Measurements from ENCODE around the gene ZNF652.
"Not testable (repeated sequence)": the region's sequence is repeated elsewhere in the genome, so short reads cannot be mapped to it uniquely, and the experiment has no call there.

ZNF652 gene

DNA sequence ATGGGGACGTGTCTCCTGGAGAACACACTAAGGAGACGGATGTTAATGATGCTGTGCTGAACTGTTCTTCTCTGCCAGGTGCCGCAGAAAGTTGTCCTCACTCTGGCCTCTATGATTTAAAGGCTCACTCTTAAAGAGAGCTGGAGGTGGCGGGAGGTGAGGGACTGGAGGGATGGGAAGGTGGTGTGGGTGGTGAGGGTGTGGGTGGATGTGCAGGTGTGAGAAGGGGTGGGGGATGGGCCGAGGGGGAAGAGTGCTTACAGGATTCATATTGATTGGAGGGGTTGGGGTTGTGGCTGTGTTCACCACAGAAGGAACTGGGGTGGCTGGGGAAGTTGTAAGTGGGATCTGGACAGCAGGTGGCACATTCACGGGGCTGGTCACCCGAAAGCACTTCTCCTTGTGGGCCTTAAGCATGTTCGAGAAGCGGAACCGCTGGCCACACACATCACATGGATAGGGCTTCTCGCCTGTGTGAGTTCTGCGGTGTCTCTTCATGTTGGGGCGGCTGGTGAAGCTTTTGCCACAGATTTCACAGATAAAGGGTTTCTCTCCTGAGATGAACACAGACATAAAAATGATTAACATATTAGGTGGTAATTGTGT lies 63.6 kb downstream of the ZNF652 start:
- no peak for DNase-seq

DNA sequence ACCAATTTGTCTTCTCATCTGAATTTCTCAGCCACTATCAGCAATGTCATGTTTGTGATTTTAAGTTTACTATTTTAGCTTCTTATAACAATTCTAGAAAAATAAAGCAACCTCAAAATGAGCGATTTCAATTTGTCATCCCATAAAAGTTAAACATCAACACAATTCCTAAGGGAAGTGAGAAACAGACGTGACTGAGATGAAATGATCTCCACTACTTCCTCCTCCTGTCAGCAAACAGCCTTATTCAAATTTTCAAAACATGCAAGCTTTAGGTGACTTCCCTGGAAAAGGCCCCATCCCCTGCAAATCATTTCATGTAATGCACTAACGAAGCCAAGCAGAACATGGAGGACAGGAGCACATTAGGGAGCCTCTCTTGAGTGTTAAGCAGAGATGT lies 64.9 kb downstream of the ZNF652 start:
- DNase-seq, result no peak

DNA sequence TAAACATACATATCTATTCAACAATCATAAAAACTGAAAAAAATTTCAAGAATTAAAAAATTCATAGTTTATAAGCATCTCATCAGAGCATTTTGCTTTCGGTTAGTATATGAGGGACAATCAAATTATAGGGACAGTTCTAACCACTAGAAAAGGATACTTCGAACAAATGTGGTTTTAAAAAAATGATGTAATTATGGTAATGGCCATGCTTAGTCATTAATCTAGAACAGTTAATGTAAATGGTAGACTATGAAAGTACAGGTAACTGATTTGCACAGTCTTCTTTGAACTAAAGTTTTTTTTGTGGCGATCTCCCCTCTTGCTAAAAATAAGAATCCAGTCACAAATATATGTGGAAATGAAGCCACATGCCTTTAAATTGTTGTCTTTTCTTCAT lies 67.9 kb downstream of the ZNF652 start:
- DNase-seq, result no peak

DNA sequence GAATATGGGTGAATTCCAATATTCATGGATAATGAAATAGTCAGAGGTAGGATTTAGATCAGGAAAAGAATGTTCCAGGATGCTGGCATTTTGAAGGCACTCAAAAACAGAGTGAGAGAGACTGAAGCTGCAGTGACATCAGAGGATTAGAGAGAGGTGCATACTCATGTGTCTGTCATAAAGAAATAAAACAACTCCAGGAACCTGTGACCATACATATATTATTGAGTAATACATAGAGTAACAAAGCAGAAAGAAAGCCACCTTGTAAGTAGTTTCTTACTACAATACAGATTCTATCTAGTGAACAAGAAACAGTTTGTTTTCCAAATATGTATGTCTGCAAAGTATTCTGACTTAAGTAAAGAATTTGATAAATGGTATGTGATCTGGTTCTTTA lies 69.1 kb downstream of the ZNF652 start:
- no peak for DNase-seq

DNA sequence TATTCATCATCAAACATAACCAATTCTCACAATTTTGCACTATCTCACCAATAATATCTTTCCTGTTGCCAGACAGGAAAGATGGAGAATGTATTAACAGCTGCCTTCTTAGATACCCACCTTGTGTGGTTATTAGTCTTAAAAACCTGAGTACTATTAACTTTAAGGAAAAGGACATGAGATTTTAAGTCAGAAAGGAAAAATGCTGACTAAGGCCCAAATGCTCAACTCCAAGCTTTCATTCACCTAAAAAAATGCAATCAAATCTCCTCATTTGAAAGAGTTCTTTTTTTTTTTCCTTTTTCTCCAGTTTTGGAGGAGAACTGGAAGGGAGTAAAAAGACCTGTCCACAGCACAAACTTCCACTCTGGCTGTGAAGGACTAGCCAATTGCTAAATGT lies 70.1 kb downstream of the ZNF652 start:
- no peak for DNase-seq

DNA sequence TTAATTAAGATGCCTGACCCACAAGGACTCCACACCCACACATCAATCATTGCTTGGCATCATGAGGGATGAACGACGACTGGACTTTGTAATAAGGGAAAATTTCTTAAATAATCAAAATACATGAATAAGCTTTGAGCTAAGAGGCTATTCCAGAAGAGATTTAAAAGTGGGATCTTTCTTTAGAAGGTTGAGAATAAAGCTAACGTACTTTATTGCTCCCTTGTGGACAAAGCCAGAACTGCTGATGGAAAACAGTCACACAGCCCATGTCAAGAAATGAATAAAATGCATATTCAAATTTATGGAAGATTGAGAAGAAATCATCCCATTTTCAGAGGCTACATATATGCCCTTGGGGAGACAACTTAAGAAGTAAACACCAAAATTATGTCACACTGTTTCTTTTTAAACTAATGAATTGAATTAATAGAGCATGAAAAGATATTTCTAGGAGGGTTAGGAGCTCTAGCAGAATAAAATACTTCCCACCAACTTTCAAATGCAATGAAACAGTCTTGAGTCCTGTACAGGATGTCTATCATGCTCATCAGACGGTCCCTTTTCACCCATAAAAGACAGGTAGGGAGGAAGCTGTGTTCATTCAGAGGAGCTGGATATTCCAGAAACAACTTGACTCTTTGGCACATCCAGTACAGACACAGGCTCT lies 71.2 kb downstream of the ZNF652 start:
- no peak for DNase-seq

DNA sequence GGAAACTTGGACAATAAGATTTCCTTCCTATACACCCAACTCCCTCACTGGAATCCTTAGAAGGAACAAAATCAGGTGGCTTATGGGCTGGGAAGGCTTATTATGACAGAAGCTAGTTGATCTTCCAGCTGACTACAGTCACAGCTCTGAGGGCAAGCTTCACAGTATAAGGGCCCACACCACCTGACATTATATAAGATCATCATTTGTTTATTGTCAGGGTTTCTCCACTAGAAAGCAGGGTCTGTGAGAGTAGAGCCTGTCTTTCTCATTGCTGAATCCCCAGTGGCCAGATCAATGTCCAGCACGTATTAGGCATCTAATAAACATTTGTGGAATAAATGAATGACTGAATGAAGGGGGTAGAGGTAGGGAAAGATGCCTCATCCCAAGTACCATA lies 73.7 kb downstream of the ZNF652 start:
- DNase-seq, result no peak

DNA sequence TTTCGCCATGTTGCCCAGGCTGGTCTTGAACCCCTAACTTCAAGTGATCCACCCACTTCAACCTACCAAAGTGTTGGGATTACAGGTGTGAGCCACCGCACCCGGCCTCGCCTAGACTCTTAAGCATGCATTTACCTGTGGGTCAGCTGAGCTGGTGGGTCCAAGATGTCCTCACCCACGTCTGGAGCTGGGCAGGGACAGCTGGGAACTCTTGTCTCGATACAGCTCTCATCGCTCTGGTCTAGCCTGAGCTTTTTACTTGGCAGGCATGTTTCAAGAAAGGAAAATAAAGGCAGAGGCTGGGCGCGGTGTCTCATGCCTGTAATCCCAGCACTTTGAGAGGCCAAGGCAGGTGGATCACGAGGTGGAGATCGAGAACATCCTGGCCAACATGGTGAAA lies 74.6 kb downstream of the ZNF652 start:
- DNase-seq, result no peak

DNA sequence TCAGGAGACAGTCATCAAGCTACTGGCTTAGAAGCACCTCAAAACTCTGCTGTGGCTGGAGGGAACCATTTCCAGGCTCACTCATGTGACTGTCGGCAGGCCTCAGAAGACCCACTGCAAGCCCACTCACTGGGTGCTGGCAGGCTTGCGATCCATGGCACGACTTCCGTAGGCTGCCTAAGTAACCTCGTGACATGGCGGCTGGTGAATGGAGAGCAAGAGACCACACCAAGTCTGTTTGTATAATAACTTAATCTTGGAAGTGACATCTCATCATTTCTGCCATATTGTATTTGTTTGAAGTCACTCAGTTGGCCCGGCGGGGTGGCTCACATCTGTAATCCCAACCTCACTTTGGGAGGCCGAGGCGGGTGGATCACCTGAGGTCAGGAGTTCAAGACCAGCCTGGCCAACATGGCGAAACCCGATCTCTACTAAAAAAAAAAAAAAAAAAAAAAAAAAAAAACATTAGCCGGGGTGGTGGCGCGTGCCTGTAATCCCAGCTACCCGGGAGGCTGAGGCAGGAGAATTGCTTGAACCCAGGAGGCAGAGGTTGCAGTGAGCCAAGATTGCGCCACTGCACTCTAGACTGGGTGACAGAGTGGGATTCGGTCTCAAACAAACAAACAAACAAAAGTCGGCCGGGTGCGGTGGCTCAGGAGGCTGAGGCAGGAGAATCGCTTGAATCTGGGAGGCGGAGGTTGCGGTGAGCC lies 75.6 kb downstream of the ZNF652 start:
- DNase-seq, result not testable (repeated sequence)

DNA sequence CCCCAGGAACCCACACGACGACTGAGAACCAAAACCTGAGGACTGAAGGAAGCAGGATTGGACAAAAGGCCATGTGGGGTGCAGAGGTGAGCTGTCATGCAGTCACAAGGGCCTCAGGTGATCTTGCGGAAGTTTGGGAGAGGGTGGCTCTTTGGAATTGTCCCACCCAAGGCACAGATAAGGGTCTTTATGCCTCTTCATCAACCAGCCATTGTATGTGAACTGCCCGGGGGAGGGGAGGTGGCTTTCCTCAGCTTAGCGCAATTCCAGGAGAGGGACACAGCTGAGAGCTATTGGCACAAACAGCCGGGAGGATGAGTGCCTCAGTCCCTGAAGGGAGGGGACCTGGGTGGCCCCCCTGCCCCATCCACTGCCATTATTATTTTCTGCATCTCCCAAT lies 76.3 kb downstream of the ZNF652 start:
- DNase-seq, result no peak

DNA sequence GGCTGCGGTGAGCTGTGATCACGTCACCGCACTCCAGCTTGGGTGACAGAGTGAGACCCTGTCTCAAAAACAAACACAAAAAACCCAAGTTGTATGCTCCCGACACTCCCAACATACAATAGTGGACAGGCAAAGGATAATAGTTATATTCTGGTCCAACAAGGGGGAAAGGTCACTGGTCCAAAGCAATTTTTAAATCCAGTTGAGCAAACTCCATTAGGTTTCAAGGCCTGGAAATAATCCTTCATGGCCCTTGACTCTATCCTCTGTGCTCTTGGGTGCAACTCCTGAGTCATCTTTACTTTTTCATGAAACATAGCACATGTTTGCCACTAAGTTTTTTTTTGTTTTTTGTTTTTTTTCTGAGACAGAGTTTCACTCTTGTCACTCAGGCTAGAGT lies 81.1 kb downstream of the ZNF652 start:
- DNase-seq, result no peak

DNA sequence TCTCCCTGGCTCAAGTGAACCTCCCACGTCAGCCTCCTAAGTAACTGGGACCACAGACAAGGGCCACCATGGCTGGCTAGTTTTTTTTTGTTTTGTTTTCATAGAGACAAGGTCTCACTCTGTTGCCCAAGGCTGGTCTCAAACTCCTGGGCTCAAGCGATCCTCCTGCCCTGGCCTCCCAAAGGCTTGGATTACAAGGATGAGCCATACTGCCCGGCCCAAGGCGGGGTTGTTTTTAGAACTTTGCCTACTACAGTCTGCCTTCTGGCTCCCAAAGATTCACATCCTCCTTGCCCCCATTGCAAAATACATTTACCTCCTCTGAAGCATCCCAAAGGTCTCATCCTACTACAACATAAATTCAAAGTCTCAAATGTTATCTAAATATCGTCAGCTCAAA lies 82.0 kb downstream of the ZNF652 start:
- no peak for DNase-seq

DNA sequence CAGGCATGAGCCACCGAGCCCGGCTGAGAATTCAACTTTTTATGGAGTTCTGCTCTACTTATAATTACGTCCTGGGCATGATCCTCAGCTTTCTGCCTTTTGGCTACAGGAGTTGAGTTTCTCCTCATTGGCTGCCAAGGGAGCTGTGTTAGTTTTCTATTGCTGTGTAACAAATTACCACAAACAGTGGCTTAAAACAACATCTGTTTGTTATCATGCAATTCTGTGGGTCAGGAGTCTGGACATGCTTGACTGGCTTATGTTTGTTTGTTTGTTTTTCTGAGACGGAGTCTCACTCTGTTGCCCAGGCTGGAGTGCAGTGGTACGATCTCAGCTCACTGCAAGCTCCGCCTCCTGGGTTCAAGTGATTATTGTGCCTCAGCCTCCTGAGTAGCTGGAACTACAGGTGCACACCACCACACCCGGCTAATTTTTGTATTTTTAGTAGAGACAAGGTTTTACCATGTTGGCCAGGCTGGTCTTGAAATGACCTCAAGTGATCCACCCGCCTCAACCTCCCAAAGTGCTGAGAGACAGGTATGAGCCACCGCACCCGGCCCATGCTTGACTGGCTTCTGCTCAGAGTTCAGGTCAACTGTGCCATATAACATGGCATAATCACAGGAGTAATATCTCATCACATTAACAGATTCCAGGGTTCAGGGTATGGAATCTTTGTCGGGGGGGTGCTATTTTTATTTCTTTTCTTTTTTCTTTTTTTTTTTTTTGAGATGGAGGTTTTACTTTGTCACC lies 82.6 kb downstream of the ZNF652 start:
- DNase-seq, result not testable (repeated sequence)

DNA sequence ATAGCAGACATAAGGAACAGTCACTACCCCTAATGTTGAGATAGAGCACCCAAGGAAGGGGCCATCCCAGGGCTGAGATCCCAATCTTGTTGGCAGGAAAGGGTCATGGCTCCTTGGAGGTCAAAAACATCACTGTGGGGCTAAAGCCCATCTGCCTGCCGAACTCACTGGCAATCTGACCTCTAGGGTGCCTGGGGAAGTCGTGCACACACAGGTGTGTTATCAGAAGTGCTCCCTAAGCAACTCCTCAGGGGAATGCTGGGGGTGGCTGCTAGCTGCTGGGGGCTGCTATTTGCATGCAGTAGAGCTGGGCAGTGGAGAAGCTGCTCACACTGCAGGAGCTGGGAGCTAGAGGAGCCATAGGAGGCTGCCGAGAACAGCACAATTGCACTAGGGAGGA lies 84.0 kb downstream of the ZNF652 start:
- DNase-seq, result no peak

DNA sequence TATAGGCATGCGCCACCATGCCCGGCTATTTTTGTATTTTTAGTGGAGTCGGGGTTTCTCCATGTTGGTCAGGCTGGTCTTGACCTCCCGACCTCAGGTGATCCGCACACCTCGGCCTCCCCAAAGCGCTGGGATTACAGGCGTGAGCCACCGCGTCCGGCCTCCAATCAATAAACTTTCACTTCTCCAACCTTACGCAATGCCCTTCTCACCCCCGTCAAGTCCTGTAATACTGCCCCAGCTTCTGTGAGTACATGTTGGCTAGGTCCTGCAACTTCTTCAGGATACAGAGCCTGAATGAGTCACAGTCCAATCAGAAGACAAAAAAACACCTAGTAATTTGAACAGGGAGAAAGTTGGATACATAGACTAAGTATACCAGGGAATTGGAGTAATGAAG lies 84.4 kb downstream of the ZNF652 start:
- no peak for DNase-seq

DNA sequence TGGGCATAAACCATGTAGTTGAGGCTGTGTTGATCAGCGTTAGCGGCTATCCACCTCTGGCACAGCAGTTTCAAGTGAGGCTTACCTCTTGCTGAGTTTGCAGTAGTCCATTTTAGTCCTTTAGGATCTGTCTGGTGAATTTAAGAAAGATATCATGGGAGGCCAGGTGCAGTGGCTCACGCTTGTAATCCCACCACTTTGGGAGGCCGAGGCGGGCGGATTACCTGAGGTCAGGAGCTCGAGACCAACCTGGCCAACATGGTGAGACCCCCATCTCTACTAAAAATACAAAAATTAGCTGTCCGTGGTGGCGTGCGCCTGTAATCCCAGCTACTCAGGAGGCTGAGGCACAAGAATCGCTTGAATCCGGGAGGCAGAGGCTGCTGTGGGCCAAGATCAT lies 86.1 kb downstream of the ZNF652 start:
- DNase-seq, result not testable (repeated sequence)

DNA sequence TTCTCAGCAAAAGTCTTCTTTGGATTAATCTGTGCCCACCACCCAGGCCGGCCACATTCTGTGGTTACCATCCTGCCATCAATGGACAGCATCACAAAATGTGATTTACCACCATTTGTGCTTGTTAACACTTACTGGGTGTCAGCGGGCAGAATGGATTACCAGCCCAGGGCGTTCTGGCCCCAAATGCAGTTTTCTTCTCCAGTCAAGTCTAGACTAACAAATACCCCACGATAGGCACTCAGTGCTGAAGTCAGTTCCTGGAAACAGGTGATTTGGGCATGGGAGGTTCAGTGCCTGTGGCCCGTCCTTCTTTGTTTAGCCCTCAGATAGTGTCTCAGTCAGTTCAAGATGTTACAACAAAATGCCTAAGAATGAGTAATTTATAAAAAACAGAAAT lies 92.7 kb downstream of the ZNF652 start:
- DNase-seq, result no peak

DNA sequence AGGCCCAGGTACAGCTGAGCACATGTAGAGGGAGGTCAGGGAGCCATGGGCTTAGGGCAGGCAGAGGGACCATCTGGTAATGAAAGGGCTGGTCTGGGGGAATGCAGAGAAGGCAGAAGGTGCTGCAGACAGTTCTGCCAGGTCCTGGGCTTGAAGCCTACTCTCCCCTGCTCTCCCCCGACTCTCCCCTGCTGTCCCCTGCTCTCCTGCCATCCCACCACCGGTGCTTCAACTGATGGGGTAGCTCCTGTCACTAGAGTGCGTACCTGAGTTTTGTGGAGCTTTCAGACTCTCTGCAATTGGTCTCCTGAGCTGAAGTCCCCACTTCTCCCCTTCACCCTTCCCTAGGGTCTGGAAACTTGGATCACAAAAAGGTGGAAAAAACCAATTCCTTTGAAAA lies 94.1 kb downstream of the ZNF652 start:
- no peak for DNase-seq

DNA sequence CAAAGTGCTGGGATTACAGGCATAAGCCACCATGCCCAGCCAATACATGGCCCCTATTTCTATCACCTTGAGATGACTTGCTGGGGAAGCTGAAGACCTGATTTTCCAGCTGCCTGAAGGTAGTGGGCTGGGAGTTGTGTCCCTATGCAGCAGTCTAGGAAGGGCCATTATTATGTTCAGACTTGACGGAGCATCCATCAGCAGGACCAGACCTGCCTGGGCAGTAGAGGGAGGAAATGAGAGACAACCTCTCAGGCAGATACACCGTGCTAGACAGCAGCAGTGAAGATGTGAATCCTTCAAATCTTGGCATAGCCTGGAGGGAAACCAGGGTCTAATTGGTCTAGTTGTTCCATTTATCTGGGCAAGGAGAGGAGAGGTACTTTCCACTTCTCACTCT lies 95.8 kb downstream of the ZNF652 start:
- no peak for DNase-seq

DNA sequence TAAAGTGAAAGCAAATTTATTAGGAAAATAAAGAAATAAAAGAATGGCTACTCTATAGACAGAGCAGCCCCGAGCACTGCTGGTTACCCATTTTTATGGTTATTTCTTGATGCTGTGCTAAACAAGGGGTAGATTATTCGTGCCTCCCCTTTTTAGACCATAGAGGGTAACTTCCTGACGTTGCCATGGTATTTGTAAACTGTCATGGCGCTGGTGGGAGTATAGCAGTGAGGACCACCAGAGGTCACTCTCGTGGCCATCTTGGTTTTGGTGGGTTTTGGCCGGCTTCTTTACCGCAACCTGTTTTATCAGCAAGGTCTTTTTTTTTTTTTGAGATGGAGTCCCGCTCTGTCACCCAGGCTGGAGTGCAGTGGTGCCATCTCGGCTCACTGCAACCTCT lies 100.5 kb downstream of the ZNF652 start:
- not testable (repeated sequence) for DNase-seq

DNA sequence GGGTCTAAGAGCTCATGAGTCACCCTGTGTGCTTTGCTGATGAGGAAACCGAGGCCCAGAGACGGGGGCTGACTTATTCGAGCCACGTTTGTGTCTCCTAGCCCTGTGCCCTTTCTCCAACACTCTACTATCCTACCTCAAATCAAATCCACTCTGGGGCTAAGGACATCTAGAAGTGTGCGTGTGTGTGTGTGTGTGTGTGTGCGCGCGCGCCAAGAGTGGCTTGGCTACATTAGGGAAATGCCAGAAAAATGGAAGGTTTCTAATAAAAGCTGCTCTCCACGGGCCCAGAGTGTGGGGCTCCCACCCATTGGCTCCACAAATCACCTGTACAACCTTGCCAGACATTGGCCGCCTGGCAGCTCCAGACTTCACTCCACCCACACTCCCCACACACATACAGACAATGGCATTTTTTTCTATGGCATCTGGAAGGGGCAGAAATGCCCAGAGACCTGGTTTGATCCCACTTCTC lies 101.2 kb downstream of the ZNF652 start:
- DNase-seq, result no peak

DNA sequence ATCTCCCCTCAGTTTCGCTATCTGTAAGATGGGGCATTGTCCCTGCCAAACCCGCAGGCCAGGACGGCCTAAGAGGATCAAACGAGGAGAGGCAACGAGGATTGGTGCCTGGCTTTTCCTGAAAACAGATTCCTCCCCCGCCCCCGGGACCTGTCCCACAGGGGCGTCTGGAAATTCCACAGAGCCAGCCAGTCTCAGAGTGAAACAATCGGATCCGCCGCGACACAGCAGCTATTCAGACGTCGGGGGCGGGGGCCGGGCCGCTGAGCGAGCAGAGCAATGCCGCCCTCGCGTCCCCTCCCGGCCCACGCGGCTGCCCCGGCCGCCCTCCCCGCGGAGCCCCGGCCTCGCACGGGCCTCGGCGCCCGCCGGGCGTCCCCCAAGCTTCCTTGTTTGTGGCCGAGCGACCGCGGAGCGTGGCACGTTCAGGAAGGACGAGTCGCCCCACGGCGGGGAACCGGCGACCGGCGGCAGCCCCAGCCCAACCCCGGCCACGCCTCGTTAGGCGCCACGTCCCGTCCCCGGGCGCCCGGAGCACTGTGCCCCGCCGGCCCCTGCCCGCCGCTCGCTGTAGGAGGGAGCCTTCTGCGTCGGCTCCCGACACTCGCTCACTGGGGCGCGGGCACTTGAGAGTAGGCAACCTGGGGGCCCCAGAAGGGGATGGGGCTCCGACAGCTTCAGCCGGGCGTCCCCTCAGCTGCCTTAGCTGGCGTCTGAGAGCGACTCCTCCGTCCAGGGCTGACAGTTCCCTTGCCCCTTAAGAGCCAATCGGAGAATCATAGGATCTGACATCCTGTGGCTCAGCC lies 101.8 kb downstream of the ZNF652 start:
- DNase-seq, result no peak

DNA sequence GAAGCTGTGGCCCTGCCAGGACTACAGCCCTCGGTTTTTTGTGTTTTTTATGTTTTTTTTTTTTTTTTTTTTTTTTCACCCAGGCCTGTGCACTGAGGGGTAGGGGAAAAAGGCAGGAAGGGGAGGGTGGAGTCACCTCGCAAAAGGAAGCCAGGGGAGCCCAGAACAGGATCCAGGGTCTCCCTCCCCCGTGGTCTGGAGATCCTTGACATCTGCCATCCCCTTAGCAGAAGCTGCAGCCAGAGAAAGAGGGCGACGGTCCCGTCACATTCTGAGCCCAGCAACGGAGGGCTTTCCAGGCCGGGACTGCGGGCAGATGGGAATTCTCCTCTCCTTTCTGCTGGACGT lies 102.4 kb downstream of the ZNF652 start:
- no peak for DNase-seq
